ENCODE measurements around the gene PCNA.

PCNA gene

DNA sequence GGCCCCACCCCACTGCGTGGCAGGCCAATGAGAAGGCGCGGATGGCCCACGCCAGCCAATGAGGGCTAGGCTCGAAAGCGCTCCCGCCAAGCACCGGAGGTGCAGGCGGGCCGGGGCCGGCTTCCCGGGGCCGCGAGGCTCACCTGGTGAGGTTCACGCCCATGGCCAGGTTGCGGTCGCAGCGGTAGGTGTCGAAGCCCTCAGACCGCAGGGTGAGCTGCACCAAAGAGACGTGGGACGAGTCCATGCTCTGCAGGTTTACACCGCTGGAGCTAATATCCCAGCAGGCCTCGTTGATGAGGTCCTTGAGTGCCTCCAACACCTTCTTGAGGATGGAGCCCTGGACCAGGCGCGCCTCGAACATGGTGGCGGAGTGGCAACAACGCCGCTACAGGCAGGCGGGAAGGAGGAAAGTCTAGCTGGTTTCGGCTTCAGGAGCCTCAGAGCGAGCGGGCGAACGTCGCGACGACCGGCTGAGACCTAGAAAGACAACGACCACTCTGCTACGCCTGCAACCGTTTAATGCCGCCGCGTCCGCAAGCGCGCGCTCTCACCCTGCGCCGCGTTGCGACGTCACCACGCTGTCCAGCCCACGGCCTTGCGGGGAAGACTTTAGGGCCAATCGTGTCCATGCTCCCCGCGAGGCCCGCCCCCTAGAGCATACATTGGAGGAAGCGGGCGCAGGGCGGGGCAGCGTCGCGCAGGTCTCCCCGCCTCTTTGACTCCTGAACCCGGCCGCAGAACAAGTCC is at the start of gene PCNA:
TSS of gene PCNA (minus strand) at position 524 of the 750 bp plus-strand sequence. CDS start at position 364, 160 bp downstream.
- FAIRE-seq, result peak; percentile 97

DNA sequence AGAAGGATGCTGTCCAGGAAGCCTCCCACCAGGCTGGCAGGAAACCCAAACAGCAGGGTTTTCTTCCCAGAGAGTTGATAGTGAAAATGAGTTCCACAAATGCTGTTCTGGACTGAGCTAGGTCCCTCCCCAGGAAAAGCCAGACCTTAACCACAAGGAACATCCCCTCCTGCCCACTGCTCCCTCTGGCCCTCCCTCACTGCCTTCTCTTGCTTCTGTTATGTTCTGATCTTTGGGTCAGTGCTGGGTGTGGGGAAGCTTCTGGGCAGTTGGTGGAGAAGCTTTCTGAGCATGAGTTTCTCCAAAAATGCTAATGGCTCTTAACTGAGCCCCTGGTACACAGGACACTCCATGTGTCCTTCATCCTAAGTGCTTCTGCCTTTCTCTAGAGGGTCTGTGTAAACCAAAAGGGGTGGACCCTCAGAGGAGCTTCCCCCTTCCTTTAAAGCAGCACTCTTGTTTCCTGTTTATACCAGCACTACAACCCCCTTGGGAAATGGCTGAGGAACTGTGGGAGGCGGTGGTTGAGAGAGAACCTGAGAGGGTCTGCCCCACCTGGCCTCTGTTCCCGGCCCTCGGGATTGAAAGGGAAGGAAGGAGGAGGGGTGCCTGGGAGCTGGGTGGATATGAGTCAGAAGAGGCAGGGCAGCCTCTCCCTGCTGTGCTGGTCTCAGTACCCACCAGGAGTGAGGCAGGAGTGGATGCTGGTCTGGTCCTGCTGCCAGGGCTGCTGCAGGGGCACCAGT is 49.1 kb upstream of the PCNA start:
- FAIRE-seq, result no peak

GRCh38 chr20:5164645-5165625 is 45.2 kb upstream of the PCNA start:
- FAIRE-seq, result no peak

DNA sequence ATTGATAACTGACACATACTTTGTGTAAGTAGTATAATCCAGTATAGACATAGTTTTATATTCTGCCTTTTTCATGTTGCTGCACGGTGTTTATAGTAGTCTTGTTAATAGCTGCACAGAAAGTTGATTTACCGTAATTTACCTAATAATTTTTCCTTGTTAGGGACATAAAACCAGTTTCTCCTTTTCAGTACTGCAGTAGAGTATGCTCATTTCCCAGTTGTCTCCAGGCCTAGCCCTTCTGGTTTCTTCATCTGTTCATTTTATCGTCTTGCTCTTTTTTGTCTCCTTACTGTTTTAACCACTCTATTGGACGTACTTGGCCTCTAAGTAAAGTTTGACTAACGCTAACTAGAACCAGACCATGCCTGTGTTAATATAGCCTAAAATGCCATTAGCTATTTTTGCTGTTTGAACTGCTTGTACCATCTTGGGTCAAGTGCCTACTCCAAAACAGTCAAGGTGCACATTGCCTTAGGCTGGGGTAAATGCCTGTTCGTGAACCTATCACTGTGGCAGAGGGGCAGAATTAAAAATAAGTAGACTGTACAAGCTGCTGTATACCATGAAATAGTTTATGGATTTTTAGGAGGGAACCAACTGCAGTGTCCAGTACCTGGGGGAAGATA is 41.9 kb upstream of the PCNA start:
- FAIRE-seq, result no peak

DNA sequence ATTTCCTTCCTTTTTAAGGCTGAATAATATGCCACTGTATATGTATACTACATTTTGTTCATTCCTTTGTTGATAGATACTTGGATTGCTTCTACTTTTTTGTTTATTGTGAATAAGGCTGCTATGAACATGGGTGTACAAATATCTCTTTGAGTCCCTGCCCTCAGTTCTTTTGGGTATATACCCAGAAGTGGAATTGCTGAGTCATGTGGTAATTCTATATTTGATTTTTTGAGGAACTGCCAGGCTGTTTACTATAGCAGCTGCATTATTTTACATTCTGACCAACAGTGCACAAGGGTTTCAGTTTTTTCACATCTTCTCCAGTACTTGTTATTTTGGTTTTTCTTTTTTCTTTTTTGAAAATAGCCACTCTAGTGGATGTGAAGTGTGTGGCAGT is 41.1 kb upstream of the PCNA start:
- no peak for FAIRE-seq

GRCh38 chr20:5159928-5160327 is 40.2 kb upstream of the PCNA start:
- FAIRE-seq, result no peak

DNA sequence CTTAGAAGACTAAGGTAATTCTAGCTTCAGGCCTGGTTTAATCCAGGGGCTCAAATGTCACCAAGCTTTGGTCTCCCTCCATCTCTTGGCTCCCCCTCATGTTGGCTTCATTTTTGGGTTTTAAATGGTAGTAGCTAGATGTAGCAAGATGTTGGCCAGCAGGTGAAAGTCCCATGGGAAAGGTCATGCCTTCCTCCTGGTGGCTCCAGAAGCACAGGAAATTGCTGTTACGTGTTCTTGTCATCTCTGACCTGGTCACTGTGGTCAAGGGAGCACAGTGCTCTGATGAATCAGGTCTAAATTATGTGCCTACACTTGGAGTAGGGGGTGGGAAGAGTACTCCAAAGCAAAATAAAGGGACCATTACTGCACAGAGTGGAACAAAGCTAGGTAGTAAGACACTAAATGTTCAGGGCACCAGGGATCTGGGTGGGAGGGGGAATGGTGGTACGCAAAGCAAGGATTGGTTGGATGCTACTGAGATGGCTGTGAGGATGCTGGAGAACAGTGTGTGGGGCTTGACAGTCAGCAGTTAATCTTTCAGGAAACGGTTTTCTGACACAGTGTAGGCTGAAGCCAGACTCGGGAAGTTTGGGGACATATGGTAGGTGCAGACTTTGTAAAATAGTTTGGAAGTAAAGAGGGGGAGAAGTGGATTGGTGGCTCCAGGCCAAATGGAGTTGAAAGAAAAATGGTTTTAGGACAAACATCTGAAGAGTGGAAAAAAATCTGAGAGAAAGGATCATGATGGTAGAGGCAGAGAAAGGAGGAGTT is 37.1 kb upstream of the PCNA start:
- FAIRE-seq, result no peak

DNA sequence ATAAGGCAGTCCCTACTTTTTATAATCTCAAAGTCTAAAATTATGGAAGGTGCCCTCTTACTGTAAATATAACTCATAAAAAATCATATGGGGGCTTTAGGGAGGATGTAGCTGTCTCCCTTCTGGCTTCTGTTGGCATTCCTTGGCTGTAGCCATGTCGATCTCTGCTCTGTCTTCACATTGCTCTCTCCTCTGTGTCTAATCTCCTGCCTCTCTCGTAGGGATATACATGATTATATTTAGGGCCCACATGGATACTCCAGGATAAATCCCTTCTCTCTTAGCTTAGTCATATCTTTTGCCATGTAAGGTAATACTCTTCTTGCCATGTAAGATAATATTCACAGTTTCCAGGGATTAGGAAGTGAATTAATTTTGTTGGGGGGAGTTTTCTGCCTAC is 35.6 kb upstream of the PCNA start:
- FAIRE-seq, result no peak

- FAIRE-seq, result no peak
Observed at GRCh38 chr20:5154543-5154925, 34.8 kb upstream of the PCNA start.

DNA sequence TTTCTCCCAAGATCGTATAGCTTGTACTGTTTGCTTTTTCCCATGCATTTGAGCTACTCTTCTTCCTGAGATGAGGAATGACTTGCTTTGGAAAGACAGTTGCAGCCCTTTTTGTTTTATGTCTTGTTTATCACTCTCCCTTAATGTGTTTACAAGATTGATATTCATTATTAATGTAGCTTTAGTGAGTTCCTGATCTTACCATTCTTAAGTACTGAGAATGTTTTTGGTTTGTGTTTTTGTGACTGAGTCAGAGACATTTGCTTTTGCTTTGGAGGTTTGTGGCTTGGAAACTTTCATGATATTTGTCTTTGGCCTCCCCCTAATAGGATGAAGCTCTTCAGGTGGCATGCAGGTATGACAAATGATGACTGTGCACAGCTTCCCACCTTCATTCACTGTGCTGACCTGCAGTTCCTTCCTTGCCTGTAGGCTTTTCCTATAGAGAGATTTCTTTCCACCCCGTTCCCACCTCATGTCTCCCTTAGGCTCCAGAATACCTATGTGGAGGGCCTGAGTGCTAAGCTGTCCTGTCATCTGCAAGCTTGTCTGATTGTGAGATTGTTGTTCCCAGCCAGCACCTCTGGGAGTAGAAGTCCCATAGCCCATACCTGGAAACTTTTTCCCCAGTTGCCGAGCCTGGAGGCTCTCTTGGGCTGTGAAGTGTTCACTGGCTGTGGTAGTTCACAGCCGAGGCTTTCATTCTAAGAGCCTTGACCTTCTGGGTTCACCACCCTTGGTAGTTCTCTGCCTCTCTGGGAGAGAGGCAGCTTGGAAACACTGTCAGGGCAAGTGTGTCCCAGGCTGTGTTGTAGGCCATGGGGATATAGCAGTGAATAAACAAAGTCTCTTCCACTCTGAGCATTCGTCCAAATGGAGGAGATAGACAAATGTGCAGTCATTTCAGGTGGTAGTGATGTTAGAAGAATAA is 34.1 kb upstream of the PCNA start:
- no peak for FAIRE-seq

GRCh38 chr20:5153152-5153467 is 33.4 kb upstream of the PCNA start:
- no peak for FAIRE-seq

- no peak for FAIRE-seq
Observed at GRCh38 chr20:5150226-5151076, 30.7 kb upstream of the PCNA start.

GRCh38 chr20:5149892-5150225 is 30.1 kb upstream of the PCNA start:
- FAIRE-seq, result no peak

DNA sequence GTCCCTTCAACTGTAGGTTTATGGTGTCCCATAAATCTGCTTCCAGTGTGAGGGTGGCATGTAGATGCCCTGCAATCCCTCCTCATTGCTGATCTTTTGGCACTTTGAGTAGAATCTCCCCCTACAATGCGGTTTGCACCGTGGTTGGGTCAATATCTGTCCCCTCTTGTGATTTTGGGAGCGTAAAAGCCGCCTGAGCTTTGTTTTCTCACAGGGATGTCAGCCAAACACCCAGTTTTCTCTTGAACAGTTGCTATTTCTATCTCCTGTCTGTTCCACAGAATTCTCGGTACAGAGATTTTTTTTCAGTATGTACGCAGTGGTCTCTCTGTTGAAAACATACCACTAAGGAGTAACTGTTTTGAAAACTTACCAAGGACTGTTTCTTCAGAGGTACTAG is 28.8 kb upstream of the PCNA start:
- FAIRE-seq, result no peak

DNA sequence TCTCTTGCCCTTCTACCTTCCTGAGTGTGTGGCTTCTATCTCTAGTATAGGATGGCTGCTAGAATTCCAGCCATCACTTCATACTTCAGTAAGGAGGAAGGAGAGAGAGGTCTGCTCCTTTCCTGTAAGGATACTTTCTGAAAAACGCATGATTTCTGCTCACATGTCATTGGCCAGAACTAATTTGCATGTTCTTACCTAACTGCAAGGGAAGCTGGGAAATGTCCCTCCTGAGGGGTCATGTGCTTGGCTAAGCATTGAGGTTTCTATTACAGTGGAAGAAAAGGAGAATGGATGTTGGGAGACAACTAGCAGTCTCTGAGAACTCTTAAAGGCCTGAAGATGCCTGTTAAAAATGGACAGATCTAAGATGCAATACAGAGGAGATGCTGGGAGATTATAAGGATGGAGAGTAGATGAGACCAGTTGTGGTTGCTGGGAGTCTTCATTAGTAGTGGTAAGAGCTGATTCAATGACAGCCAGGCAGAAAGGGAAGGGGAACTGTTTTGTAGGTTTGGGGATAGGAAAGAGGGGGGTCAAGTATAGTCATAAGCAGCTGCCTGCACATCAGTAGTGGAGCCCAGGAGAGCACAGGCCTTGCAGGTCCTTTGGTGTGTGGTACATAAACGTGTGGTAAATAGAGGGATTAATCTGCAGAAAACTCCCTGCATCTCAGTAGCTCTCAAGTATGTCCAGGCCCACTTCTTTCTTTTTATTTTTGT is 27.3 kb upstream of the PCNA start:
- no peak for FAIRE-seq

- FAIRE-seq, result no peak
Observed at GRCh38 chr20:5146099-5146668, 26.4 kb upstream of the PCNA start.

DNA sequence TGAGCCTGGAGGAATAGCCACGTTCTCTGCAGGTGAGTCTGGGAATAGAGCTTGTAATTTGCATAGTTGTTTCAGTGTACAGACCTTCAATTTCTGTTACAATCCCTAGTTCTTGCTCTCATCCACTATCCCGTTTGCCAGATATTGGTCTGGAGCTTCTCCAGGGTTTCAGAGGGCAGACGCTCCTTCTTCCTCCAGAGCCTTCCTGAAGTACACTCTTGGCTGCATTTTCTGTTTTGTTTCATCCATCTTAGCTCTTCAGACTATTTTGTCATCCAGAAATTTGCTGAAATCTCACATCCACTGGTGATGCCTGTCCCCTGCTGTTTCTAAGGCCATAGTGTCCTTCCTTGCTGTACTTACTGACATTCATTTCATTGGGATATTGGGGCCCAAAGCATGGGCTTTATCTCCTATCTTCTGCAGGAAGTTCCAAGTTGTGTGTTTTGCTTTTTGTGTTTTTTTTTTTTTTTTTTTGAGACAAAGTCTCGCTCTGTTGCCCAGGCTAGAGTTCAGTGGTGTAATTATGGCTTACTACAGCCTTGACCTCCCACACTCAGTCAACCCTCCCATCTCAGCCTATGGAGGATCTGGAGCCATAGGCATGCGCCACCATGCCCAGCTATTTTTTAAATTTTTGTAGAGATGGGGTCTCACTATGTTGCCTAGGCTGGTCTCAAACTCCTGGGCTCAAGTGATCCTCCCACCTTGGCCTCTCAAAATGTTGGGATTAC is 25.8 kb upstream of the PCNA start:
- FAIRE-seq, result no peak

DNA sequence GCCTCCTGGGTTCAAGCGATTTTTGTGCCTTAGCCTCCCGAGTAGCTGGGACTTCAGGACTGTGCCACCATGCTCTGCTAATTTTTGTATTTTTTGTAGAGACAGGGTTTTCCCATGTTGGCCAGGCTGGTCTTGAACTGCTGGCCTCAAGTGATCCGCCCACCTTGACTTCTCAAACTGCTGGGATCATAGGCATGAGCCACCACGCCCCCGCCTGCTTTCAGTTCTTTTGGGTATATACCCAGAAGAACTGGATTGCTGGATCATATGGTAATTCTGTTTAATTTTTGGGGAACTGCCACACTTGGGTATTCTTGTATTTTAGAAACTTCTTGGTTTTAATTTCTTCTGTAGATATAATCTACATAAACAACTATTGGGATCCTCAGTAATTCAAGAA is 24.1 kb upstream of the PCNA start:
- FAIRE-seq, result no peak

All from G401.6 (cell line).